Activated CD8-positive, alpha-beta memory T cell treated with anti-CD3 and anti-CD28 coated beads for 48 hours (primary cell): Measurements from ENCODE around the gene CD6.

Experiments used
- DNase-seq, 3 experiments: peaks; one replicate each; pipeline ENCODE4 v3.0.0-alpha.2; 2020; ENCODE audit warnings: low read depth in 2 of 3, low spot score in 2 of 3

Gene CD6

GRCh38 chr11:60971520-60971919 is at the start of gene CD6:
Gene CD6 (plus strand): TSS chr11:60971680. CDS start chr11:60971866, 186 bp downstream.
- no peak for DNase-seq

- no peak for DNase-seq
Observed at GRCh38 chr11:60921777-60922335, 49.6 kb upstream of the CD6 start.

- no peak for DNase-seq
Observed at GRCh38 chr11:60922906-60923305, 48.6 kb upstream of the CD6 start.

GRCh38 chr11:60923326-60923725 is 48.2 kb upstream of the CD6 start:
- DNase-seq: no peak

GRCh38 chr11:60923800-60924109 is 47.7 kb upstream of the CD6 start:
- DNase-seq: no peak

- no peak for DNase-seq
Observed at GRCh38 chr11:60924110-60924905, 47.2 kb upstream of the CD6 start, which contains the start of gene TMEM132A. Gene TMEM132A (plus strand): TSS chr11:60924460. CDS start chr11:60924634, 174 bp downstream.

- DNase-seq: no peak
Observed at GRCh38 chr11:60924906-60925853, 46.3 kb upstream of the CD6 start.

GRCh38 chr11:60925868-60926267 is 45.6 kb upstream of the CD6 start:
- DNase-seq: no peak

GRCh38 chr11:60926500-60926899 is 45.0 kb upstream of the CD6 start:
- no peak for DNase-seq

- DNase-seq: no peak
Observed at GRCh38 chr11:60927061-60927592, 44.4 kb upstream of the CD6 start.

- no peak for DNase-seq
Observed at GRCh38 chr11:60927600-60927999, 43.9 kb upstream of the CD6 start.

- no peak for DNase-seq
Observed at GRCh38 chr11:60928563-60929001, 42.9 kb upstream of the CD6 start.

- no peak for DNase-seq
Observed at GRCh38 chr11:60929764-60930163, 41.7 kb upstream of the CD6 start.

GRCh38 chr11:60930394-60930793 is 41.1 kb upstream of the CD6 start:
- no peak for DNase-seq

GRCh38 chr11:60931917-60932316 is 39.6 kb upstream of the CD6 start:
- no peak for DNase-seq

- DNase-seq: no peak
Observed at GRCh38 chr11:60932605-60933356, 38.7 kb upstream of the CD6 start.

GRCh38 chr11:60933416-60934123 is 37.9 kb upstream of the CD6 start:
- DNase-seq: no peak

- no peak for DNase-seq
Observed at GRCh38 chr11:60934124-60934789, 37.2 kb upstream of the CD6 start.

- DNase-seq: no peak
Observed at GRCh38 chr11:60934790-60935605, 36.5 kb upstream of the CD6 start.
